Tibial nerve (tissue), 4 donors: ENCODE measurements around the gene DNASE1L1.

Source experiments
- CTCF ChIP-seq, 5 experiments: fragments of 200-600 bp in 3 of 5; fragments of 450-650 bp in 2 of 5; sonication (generic) in 3 of 5; IDR thresholded peaks; one replicate each; pipeline ENCODE4 v1.5.1; 2016 to 2019; ENCODE audit warnings: antibody characterized with exemption in 5 of 5, mild to moderate bottlenecking in 3 of 5, moderate library complexity in 2 of 5
- EP300 ChIP-seq, 2 donors: sonication (generic); formaldehyde crosslinking; IDR thresholded peaks; one replicate each; pipeline ENCODE4 v1.6.1; 2017; ENCODE audit warnings: antibody characterized with exemption in 2 of 2, mild to moderate bottlenecking in 1 of 2
- POLR2A ChIP-seq, 2 donors: fragments of 450-650 bp; IDR thresholded peaks; one replicate each; pipeline ENCODE4 v1.6.1; 2017; ENCODE audit warnings: antibody characterized with exemption in 2 of 2, mild to moderate bottlenecking in 2 of 2, moderate library complexity in 2 of 2

DNA sequence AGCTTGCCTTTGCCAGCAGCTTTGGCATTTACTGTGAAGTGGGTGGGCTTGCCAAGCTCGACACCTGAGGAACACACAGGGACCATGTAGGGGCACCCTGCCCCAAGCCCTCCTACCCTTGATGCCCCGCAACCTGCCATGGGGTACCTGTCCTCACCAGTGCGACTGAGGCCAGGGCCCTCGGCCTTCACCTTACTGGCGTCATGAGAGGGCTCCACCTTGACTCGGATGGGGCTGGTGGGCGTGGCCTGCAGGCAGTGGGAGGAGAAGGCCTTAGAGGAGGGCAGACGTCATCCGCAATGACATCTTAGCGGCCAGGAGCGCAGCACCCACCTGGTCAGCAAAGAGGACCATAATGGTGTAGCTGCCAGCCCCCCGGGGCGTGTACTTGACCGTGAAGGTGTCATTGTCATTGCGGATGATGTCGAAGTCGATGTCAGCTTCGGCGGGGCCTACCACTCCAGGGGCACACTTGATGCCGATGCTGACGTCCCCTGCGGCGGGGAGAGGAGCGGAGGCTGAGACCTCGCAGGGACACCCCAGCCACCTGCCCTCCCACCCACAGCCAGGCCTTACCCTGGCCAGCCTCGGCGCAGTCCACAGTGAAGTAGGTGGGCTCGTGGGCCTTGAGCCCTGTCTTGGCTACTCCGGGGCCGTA is 46.8 kb downstream of the DNASE1L1 start:
- TF ChIP-seq CTCF (IDR thresholded peaks at IDR 0.05) (no peak), POLR2A (IDR thresholded peaks at IDR 0.05) (no peak), EP300 (IDR thresholded peaks at IDR 0.05) (no peak)
